Hippocampal formation (tissue), 2 donors: ENCODE data around the gene LRRC8B.

ENCODE experiments used
- DNase-seq, 2 donors: peaks; one replicate each; lab custom pipeline; 2025; lab: John Stamatoyannopoulos, UW

The LRRC8B gene

GRCh38 chr1:89633248-89633799 is 108.7 kb downstream of the LRRC8B start:
- peak in 1 of 2 donors; percentile 46 for DNase-seq

DNA sequence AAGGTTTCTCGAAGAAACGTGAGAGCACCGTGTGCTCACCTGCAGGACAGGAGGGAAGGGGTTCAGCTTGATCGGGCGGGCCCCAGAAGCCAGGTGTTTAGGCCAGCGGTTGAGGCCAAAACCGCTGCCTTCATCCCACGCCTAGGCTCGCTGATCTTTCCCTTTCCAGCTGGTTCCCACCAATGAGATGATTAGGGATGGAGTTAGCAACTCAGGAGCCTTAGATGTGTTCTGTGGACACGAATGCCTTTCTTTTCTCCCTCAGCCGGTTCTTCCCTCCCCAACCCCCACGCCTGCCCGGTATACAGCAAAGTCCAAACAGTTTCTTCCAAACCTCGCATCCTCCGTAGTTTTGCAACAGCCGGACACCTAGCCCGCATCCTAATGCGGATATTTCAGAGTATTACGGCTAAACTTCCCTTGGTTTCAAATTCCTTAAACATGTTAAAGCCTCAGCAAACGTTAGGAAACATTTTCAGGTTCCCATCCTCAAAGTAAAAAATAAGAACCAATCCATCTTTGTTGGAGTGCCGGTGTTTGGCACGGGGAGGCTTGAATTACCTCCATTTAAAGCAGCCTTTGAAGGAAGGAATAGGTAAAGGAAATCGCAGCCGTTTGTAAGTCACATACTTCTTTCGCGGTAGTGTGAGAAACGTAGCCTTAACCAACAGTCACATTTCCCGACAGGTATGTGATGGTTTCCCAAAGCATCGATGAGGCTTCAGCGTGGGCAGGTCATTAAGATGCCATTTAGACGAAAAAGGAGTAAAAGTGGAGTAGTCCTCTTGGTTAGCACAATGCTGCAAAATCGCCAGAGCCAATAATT is 109.4 kb downstream of the LRRC8B start:
- DNase-seq: no peak

GRCh38 chr1:89635825-89636815 is 111.5 kb downstream of the LRRC8B start:
- no peak for DNase-seq

- no peak for DNase-seq
Measured at GRCh38 chr1:89637496-89637895, 112.9 kb downstream of the LRRC8B start.

- DNase-seq: no peak
Measured at GRCh38 chr1:89640440-89640839, 115.8 kb downstream of the LRRC8B start.

DNA sequence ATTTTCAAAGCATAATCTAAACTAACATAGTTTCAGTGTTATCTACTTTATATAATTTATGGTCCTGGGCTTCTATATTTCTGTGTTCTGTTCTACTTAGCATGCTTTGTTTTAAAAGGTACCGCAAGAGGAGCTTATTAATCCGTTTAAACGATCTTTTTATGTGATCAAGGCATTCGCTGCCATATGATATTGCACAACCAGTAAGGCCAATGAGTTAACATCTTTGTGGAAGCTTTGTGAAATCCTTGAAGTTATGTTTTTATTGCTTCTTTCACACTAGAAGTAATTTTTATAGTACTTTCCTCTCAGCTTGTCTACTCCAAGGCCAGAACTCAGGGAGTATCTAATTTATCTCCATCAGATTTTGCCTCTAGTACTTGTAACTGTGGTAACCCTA is 117.2 kb downstream of the LRRC8B start:
- no peak for DNase-seq

DNA sequence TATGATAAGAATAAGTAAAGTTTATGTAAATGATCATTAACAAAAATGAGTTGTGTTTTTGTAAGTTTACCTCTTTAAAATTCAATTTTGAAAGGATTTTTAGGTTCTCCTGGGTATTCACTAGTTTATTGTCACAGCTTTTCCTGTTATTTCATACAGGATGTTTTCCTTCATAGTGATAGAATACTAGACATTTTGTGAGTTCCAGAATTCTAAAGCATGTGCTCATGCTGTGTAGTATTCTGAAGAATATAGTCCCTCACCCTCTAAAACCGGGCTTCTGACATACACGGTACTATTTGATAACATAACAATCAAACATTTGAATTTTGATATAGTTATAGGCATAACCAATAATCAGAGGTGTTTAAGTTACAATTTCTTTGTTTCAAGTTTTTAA is 118.9 kb downstream of the LRRC8B start:
- DNase-seq: no peak

DNA sequence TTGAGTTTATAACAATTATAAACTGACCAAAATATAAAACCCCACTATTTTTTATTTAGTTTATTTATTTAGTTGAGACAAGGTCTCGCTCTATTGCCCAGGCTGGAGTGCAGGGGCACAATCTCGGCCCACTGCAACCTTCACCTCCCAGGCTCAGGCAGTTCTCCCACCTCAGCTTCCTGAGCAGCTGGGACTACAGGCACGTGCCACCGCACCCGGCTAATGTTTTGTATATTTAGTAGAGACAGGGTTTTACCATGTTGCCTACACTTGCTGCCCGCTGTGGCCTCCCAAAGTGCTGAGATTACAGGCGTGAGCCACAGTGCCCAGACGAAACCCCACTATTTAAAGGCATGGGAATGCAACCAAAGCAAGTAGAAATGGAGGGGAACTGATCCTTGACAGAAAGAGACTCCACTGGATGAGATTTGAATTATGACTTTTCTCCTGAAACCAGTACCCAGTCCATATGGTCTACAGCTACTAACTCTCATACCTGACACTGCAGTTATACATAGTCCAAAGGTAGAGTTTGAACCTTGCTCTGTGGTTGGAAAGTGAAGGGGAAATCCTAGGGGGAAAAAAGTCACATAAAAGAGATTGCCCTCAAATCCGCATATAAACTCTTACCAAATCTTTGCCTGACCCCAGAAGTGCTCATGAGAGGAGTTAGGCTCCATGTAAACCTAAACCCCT is 119.6 kb downstream of the LRRC8B start:
- DNase-seq: no peak

GRCh38 chr1:89646259-89646658 is 121.6 kb downstream of the LRRC8B start:
- no peak for DNase-seq
